Regular cardiac myocyte (primary cell): ENCODE results near the gene PHF3. TPM values are rescaled to one million over a fixed set of nuclear protein-coding genes. Genes with fewer than 3 reads are reported as not detected.

Experiments used
- total RNA-seq: library from RNA; depleted of rRNA; stranded (reverse); fragments of >200 nt; gene quantifications from 2 replicates; pipeline ENCODE4 v1.2.3, GENCODE V29; 2014

Gene PHF3, protein sequence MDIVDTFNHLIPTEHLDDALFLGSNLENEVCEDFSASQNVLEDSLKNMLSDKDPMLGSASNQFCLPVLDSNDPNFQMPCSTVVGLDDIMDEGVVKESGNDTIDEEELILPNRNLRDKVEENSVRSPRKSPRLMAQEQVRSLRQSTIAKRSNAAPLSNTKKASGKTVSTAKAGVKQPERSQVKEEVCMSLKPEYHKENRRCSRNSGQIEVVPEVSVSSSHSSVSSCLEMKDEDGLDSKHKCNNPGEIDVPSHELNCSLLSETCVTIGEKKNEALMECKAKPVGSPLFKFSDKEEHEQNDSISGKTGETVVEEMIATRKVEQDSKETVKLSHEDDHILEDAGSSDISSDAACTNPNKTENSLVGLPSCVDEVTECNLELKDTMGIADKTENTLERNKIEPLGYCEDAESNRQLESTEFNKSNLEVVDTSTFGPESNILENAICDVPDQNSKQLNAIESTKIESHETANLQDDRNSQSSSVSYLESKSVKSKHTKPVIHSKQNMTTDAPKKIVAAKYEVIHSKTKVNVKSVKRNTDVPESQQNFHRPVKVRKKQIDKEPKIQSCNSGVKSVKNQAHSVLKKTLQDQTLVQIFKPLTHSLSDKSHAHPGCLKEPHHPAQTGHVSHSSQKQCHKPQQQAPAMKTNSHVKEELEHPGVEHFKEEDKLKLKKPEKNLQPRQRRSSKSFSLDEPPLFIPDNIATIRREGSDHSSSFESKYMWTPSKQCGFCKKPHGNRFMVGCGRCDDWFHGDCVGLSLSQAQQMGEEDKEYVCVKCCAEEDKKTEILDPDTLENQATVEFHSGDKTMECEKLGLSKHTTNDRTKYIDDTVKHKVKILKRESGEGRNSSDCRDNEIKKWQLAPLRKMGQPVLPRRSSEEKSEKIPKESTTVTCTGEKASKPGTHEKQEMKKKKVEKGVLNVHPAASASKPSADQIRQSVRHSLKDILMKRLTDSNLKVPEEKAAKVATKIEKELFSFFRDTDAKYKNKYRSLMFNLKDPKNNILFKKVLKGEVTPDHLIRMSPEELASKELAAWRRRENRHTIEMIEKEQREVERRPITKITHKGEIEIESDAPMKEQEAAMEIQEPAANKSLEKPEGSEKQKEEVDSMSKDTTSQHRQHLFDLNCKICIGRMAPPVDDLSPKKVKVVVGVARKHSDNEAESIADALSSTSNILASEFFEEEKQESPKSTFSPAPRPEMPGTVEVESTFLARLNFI (N-terminal part only)
- total RNA-seq: 34.3 and 60.6 TPM in 2 replicates

DNA sequence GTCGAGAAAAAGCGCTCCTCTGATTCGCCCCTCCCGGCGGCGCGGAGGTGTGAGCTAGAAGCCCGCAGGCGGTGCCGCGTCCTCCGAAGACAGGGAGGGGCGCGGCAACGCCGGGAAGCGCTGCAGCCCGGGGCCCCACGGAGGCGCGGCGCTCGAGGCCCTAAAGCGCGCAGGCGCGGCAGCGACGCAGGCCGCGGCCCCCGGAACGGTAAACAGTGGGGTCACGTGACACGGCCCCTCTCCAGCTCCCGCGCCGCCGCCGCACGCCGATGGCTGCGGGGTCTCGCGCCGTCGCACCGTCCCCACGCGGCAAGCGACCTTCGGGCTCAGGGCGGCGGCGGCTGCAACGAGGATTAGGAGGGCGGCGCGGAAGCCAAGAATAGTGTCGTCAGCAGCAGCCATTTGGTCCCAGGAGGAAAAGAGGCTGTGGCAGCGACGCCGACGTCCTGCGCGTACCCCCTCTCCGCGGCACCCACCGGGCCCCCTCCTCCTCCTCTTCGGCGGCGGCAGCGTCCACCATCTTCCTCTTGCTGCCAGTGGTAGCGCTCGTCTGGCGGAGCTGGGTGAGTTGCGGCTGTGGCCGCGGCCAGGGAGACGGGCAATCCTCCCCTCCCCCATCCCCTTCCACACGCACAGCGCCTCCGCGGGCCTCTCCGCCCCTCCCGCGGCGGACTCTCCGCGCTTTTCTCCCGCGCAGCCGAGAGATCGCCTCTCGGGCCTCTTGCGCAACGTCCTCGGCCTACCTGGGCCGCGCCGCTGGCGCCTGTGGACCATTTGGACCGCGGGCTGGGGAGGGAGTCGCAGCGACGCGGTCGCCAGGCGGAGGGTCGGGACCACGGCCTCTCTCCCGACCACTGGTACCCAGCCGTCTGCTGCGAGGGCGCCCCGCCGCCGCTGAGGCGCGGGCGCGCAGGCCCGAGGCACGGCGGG is at the start of gene PHF3:
TSS of gene PHF3 (plus strand) at position 215 of the 930 bp plus-strand sequence. CDS start 10,750 bp downstream, outside the sequence.

Other genes starting within 250 kb of the PHF3 start
- gene PTP4A1, start 63.3 kb upstream of the PHF3 start, total RNA-seq: 78.8 and 87.4 TPM in 2 replicates